SKM-1 (cell line): ENCODE results near the gene FBXL3.

ENCODE experiments used
- DNase-seq: peaks from one replicate; lab custom pipeline; 2025; ENCODE audit not compliant: unreplicated experiment; lab: John Stamatoyannopoulos, UW

Gene FBXL3, protein sequence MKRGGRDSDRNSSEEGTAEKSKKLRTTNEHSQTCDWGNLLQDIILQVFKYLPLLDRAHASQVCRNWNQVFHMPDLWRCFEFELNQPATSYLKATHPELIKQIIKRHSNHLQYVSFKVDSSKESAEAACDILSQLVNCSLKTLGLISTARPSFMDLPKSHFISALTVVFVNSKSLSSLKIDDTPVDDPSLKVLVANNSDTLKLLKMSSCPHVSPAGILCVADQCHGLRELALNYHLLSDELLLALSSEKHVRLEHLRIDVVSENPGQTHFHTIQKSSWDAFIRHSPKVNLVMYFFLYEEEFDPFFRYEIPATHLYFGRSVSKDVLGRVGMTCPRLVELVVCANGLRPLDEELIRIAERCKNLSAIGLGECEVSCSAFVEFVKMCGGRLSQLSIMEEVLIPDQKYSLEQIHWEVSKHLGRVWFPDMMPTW

DNA sequence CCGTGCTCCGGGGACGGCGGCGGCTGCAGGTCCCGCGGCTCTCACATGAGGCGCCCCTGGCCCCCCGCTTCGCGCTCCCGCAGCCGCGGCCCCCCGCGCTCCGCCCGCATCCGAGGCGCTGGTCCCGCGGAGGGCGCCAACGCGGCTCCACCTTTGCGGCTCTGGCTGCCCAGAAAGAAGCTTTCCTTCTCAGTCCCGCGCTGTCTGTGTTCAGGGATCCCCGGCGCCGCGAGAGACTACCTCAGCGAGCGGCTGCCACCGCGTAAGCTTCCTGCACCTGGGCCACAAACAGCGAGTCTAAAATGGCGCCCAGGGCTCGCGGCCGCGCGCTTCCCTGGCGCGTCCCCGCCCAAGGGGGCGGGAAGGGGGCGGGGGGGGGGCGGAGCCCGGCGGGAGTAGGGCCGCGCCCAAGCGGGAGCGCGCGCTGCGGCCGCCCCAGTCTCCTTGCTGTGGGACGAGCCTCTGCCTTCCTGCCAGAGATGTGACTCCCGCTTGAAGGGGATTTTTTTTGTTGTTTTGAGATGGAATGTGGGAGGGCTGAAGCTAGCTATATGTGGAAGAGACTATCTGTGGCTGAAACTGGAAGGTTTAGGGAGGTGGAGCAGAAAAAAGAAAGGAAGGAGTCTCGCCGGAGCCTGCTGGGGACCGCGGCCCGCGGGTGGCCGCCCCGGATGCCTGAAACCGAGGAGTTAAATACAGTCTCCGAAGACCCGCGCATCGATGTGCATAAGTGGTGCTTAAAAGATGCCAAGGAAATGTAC lies at the start of gene FBXL3:
Gene FBXL3 (minus strand): TSS at position 299 of the 761 bp plus-strand sequence. CDS start 5,299 bp downstream, outside the sequence.
- peak; percentile 56 for DNase-seq

DNA sequence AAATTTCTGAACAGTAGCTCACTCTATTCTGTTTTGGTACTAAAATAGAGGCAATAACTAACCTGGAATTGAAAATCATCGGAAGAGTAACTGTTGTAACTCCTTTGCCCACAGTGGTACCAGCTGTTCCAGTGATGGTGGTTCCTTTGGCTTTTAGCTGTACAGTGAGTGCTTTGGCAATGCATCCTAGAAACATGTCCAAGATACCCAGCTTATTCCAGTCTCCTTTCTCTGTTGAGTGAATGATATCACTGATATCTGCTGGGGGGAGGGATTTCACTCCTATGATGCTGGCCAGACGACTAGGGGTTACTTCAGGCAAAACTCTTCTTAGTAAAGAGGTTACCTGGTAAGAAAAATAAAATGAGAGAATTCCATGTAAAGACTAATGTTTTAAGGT lies 40.6 kb upstream of the FBXL3 start:
- no peak for DNase-seq

GRCh38 chr13:77065461-77066147 lies 38.6 kb upstream of the FBXL3 start:
- no peak for DNase-seq

DNA sequence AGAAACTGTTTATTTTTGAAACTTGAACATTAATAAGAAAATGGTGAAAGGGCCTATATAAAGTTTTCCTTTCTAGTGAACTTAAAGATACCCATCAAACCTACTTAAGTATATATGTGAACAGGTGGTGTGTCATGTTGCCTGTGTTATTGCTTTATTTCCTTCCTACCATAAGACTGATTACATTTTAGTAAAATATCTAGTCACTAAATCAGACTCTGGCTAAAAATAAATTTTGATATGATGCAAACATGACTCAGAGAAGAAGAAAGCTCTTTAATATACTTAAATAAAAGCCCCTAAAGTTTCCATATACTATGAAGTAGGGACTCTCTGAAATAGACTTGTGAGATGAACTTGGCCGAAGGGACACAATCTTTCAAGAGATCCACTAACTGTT lies 35.1 kb upstream of the FBXL3 start:
- no peak for DNase-seq

- no peak for DNase-seq
Measured at GRCh38 chr13:77061362-77061761, 34.4 kb upstream of the FBXL3 start.

GRCh38 chr13:77056886-77057285 lies 29.9 kb upstream of the FBXL3 start:
- no peak for DNase-seq

DNA sequence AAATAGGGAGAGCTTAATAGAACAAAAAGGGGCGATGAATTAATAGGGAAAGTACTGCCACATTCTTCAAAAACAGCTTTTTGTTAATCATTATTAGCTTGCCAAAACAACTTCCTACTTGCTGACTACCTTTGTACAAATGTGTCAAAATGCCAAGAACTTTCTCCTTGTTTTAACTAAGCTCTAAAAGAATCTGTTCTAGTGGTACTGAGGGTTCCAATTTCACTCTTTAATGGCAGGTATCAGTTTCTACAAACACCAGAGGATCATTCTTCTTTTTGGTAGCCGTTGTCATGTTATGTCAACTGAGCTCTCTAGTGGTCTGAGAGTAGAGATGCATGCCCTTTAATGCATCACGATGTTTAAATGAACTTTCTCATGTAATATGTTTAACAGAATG lies 29.4 kb upstream of the FBXL3 start:
- no peak for DNase-seq

- DNase-seq = no peak
Measured at GRCh38 chr13:77055158-77055557, 28.2 kb upstream of the FBXL3 start.

DNA sequence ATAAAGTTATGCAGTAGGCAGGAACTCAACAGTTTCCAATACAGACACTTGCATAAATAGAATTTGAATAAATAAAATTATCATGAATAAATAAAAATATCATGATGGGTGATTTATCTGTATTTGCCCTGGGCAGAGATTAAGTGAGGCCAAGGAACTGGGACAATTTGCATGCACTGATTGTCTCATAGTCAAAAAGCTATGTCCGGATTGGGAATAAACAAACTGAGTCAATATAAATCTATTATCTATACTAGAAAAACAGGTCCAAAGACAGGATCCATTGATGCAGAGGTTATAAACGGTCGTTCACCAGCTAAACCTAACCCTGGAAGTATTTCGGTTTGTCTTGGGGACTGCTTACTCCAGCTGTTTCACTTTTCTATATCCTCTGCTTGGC lies 26.2 kb upstream of the FBXL3 start:
- no peak for DNase-seq

DNA sequence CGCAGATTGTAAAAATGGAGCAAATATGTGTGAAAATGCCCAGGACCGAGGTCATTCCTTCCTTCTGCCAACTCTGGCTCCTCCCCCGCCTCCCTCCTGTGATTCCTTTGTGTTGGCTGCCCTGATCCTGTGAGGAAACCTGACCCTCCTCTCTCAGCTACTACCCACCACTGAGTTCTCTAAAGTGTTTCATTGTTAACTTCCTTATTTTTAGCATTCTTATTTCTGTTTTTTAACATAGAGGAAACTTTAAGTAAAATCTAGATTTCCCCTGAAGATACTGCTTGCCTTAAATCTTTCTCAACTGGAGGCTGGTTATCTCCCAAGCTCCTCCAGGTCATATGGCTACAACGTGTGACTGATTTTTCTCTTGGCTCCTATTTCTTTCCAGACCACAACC lies 21.7 kb upstream of the FBXL3 start:
- peak; percentile 41 for DNase-seq

DNA sequence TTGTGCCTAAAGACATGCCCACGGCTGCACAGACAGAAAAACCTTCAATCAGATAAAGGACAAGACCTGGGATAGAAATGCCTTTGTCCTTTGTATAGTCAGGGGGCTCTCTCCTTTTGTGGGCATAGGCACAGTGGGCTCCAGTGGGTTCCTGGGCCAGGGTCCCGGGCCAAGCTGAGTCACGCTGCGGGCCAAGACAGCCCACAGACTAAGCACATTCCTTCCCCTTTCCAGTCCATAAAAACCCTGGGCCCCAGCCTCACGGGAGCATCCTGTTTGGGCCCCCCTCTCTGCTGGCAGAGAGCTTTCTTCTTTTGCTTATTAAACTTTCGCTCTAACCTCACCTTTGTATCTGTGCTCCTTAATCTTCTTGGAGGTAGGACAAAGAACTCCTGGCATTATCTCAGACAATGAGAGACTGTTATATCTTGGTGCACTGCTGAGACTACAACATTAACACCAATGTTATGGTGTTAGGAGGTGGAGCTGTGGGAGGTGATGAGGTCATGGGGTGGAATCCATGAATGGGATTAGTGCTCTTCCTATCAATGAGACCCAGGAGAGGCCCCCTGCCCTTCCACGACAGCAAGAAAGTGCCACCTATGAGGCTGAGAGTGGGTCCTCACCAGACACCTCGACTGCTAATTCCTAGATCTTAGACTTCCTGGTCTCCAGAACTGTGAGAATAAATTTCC lies 20.8 kb upstream of the FBXL3 start:
- DNase-seq = no peak

DNA sequence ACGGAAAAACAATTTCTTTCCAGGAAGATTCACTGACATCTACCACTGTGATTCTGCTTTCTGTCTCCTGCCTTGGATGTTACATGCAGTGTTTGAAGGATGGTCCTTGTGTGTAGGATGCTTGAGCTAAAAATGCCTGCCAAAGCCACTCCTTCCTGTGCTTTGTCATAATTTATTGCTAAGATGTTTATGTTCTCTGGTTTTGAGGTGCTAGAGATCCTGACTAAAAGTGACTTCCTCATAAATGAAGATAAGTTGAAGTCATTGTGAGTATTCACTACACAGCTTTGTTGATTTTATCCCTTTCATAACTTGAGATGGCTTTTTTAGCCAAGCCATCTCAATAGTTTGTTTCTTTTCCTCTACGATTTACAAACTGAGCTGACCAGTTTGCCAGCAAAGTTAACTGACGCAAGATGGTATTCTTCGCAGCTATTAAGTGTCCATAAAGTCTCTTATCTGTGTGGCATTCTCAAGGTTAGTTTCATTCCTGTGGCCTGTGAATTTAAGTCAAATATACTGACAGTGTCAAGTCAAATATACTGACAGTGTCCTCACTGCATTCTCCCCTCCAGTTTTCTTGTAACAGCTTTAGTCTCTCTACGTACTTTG lies 15.7 kb upstream of the FBXL3 start:
- DNase-seq = no peak

DNA sequence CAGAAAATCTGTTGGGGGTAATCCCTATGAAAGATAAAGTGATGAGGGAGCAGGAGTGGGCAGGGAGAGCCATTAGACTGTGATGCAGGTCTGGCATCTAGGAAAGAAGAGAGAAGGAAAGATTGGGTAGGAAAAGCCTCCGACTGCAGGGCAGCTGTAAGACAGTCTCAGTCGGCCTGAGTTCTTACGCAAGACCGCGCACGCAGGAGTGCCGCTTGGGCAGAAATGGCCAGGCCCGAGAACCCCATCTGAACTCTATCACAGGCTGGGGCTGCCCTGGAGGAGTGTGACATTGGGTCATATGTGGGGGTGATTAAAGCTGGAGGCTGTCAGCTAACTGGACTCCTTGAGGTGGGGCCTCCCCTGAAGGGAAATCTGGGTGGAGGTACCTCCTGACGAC lies 13.9 kb upstream of the FBXL3 start:
- DNase-seq = no peak

GRCh38 chr13:77040076-77040475 lies 13.1 kb upstream of the FBXL3 start:
- no peak for DNase-seq

DNA sequence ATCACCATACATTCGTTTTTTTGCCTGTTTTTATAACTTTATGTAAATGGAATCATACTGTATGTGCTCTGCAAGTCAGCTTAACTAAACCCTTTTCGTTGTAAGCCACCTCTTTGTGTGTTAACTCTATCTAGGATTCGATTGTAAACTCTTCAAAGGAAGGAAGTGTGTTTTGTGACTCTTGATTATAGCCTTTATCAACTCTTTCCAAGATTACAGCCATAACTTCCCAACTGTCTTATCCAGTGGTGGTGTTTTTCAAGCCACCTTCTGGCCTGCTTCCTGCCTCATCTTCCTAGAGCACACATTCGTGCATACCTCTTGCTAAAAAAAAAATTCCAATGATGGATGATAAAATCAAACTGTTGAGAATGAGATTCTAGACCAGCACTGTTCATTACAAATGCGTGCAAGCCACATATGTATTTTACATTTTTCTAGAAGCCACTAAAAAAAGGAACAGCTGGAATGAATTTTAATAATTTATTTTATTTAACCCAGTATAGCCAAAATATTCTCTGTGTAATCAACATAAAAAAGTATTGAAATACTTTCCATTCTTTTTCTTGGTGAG lies 12.0 kb upstream of the FBXL3 start:
- DNase-seq = no peak

DNA sequence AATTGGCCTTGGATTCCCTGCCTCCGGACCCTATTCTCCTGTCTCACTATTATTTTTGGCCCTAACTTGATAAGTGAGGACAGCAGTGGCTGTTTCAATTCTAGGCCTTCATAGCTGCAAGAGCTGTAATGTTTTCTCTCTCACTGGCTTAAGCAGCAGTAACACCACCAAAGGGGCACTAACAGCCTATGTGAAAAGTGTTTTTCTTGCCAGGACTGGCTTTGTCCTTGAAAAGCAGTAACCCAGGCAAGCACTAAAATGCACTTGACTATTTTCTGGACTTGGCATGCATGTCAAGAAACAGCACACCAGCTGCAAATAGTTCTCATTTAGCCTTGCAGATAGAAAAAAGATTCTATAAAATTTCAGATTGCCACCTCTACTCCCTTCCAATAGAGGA lies 9.3 kb upstream of the FBXL3 start:
- no peak for DNase-seq

DNA sequence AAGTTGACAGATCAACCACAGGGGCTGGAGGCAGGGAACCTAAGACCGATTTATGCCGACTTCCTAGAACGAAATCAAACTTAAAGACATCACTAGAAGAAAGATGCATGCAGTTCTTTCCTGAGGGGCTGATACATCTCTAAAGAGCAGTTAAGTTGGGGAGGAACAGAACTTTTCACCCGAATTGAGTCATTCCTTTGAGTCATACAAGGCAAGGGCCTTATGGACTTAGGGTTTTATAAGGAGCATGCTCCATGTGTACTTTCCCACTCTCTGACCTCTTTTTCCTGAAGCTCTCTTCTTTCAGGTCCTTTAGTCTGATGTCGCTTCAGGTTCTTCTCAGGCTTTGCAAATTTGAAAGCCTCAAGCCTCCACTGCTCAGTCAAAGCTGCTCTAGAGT lies 7.9 kb upstream of the FBXL3 start:
- no peak for DNase-seq

- no peak for DNase-seq
Measured at GRCh38 chr13:77033717-77034302, 6.9 kb upstream of the FBXL3 start.

DNA sequence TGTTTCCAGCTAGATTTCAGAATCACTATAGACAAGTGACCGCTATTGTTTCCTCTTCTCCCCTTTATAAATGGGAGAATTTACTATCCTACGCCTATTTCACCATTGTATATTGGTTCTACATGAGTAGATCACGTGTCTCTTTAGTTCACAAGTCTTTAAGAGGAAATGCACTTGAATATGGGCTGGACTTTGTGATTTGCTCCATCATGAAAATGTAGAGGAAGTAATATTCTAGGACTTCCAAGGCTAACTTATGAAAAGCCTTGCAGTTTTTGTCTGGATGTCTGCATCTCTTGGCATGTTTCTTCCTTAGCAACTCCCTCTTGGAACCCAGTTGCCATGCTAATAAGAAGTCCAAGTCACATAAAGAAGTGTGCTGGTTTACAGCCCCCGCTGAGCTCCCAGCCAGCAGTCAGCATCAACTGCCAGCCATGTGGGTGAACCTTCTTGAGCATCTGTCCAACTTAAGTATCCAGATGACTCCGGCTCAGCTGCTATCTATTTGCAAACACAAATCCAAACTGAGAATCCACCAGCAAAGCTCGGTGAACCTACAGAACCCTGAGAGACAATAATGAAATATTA lies 4.8 kb upstream of the FBXL3 start:
- DNase-seq = no peak

GRCh38 chr13:77029436-77029835 lies 2.5 kb upstream of the FBXL3 start:
- DNase-seq = no peak
